ENCODE measurements around the gene SERPINB5.

Gene SERPINB5

GRCh38 chr18:63534615-63535014, 57.9 kb downstream of the SERPINB5 start:
- no peak for DNase-seq

- DNase-seq, result no peak
Measured at GRCh38 chr18:63539904-63540510, 63.2 kb downstream of the SERPINB5 start.

- no peak for DNase-seq
Measured at GRCh38 chr18:63542069-63542468, 65.3 kb downstream of the SERPINB5 start, which contains the start of gene SERPINB12. Gene SERPINB12 (plus strand): TSS chr18:63542369. CDS start chr18:63556160, 13,791 bp downstream.

GRCh38 chr18:63544017-63544416, 67.3 kb downstream of the SERPINB5 start:
- DNase-seq, result no peak

- DNase-seq, result no peak
Measured at GRCh38 chr18:63545000-63545399, 68.2 kb downstream of the SERPINB5 start.

GRCh38 chr18:63550068-63550467, 73.3 kb downstream of the SERPINB5 start:
- no peak for DNase-seq

- no peak for DNase-seq
Measured at GRCh38 chr18:63551769-63552168, 75.0 kb downstream of the SERPINB5 start.

GRCh38 chr18:63552581-63552980, 75.8 kb downstream of the SERPINB5 start:
- no peak for DNase-seq

- no peak for DNase-seq
Measured at GRCh38 chr18:63553081-63553480, 76.3 kb downstream of the SERPINB5 start.
